Neuron (in vitro differentiated cells): ENCODE data around the gene PDHB.

ENCODE experiments used
- H2AFZ ChIP-seq: one replicate; pipeline ENCODE4 v1.6.1; 2013; ENCODE audit warnings: low read depth, mild to moderate bottlenecking, inconsistent platforms, low read length, moderate library complexity
- H3K27me3 ChIP-seq: one replicate; pipeline ENCODE4 v1.6.1; 2013; ENCODE audit warnings: low read length; ENCODE audit not compliant: insufficient read depth
- H3K36me3 ChIP-seq: one replicate; pipeline ENCODE4 v1.6.1; 2013; ENCODE audit warnings: low read length; ENCODE audit not compliant: insufficient read depth
- H3K4me1 ChIP-seq: one replicate; pipeline ENCODE4 v1.6.1; 2013; ENCODE audit warnings: low read length; ENCODE audit not compliant: insufficient read depth
- H3K4me3 ChIP-seq: 2 replicates; pipeline ENCODE4 v1.5.1; 2013; ENCODE audit warnings: mild to moderate bottlenecking, low read length, moderate library complexity
- H3K9me3 ChIP-seq: one replicate; pipeline ENCODE4 v1.6.1; 2013; ENCODE audit warnings: low read length

The PDHB gene

DNA sequence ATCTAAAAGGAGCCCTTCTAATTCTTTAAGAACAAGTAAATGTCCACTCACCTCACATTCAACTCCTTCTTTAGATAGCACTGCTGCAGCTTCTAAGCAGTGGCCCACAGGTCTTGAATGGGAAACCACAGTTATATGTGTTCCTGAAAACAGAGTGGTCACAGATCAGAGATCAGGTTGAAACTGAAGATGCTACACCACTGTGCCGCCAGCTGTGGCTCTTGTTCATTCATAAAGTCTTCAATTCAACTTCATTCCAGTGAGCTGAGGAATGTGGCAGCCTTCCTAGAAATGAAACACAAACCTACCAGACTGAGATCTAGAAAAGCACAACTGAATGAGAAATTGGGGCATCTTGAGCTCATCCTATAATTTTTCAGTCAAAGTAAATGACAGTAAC, 4.0 kb downstream of the PDHB start:
- Histone ChIP-seq H2AFZ (no peak overlapping the region), H3K4me1 (peaks cover 13% of the 10 kb centered on the region), H3K27me3 (no peaks in the 10 kb centered on the region), H3K9me3 (no peaks in the 10 kb centered on the region), H3K36me3 (peaks cover 69% of the 10 kb centered on the region), H3K4me3 (no peak overlapping the region)

DNA sequence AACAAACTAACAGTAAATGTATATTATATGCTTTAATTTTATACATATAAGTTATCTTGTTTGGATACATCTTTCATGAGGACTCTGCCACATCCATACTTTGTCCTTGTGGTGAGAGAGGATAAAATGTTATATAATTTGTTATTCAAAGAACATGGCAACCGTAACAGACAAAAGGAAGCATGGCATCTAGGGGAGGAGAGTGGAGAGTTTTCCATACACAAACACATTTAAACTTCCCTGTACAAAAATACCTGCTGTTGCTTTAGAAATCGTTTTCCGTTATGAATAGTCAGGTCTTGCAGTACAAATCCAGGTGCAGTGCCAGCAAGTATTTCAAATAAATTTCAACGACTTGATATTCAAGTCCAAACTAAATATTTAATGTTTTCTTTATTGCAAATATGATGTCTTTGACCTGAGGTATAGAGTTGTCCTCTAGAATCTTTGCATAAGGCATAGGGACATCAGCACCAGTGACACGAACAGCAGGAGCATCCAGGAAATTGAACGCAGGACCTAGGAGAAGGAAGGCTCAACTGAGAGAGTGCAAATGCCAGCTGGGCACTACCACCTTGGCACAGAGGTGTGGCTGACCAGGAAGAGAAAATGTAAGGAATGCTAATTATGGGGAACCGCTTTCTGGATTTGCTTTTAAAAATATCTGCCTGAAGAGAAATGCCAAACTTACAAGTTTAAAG, 5.8 kb downstream of the PDHB start:
- Histone ChIP-seq H3K36me3 (peaks cover 77% of the 10 kb centered on the region), H3K4me1 (peaks cover 7% of the 10 kb centered on the region), H3K9me3 (no peaks in the 10 kb centered on the region), H3K4me3 (no peak overlapping the region), H2AFZ (no peak overlapping the region), H3K27me3 (no peaks in the 10 kb centered on the region)

- H3K9me3 ChIP-seq: no peaks in the 10 kb centered on the region
- H3K36me3 ChIP-seq: peaks cover 67% of the 10 kb centered on the region
- no peaks in the 10 kb centered on the region for H3K27me3 ChIP-seq
- H3K4me3 ChIP-seq: no peak overlapping the region
- peaks cover 3% of the 10 kb centered on the region for H3K4me1 ChIP-seq
- H2AFZ ChIP-seq: no peak overlapping the region
Observed at GRCh38 chr3:58425782-58426181, 7.8 kb downstream of the PDHB start.

GRCh38 chr3:58424613-58425012, 9.0 kb downstream of the PDHB start:
- no peaks in the 10 kb centered on the region for H3K27me3 ChIP-seq
- no peaks in the 10 kb centered on the region for H3K9me3 ChIP-seq
- H3K36me3 ChIP-seq: peaks cover 55% of the 10 kb centered on the region
- peaks cover 3% of the 10 kb centered on the region for H3K4me1 ChIP-seq
- no peak overlapping the region for H3K4me3 ChIP-seq
- no peak overlapping the region for H2AFZ ChIP-seq

DNA sequence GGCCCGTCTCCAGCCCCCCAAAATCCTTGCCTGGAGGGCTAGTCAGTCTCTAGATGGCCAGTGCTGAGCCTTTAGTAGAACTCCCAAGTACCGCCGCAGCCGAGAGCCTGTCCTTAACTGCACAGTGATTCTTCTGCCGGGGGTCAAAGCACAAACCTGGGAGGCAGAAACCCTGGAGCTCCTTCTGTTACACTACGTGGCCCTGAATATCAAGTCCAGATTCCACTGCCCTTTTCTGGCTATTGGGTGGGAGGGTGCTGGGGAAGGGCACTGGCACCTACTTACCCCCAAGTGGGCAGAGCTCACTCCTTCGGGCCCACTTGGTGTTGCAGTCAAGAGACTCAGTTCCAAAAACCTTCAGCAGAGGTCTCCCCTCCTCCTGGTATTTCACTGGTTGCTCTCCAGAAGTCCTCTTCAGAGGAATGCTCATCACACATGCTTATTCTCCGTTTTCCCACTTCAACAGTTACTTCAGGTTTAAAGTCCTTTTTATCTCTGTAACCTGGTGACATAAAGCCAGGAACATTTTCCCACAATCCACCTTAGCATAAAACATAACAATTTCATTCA, 10.8 kb downstream of the PDHB start:
- H3K4me1 ChIP-seq: peaks cover 3% of the 10 kb centered on the region
- no peaks in the 10 kb centered on the region for H3K27me3 ChIP-seq
- no peak overlapping the region for H3K4me3 ChIP-seq
- no peaks in the 10 kb centered on the region for H3K9me3 ChIP-seq
- H3K36me3 ChIP-seq: peaks cover 38% of the 10 kb centered on the region
- no peak overlapping the region for H2AFZ ChIP-seq

DNA sequence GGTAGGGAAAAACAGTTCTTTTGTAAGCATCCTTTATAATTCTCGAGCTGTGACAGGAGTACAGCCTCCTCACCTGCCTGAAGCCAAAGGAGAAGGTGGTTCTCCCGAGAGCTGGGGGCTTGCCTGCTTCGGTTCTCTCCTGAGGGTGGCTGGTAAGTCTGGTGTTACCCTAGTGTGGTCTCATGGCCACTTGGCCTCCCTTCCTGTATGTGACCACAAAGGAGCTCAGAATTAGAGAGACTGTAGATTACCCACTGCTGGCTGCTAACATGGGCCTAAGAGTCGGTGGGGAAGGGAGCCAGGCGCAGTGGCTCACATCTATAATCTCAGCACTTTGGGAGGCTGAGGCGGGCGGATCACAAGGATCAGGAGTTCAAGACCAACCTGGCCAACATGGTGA, 12.6 kb downstream of the PDHB start:
- Histone ChIP-seq H3K4me1 (peaks cover 3% of the 10 kb centered on the region), H2AFZ (no peak overlapping the region), H3K36me3 (peaks cover 20% of the 10 kb centered on the region), H3K4me3 (no peak overlapping the region), H3K27me3 (no peaks in the 10 kb centered on the region), H3K9me3 (no peaks in the 10 kb centered on the region)

DNA sequence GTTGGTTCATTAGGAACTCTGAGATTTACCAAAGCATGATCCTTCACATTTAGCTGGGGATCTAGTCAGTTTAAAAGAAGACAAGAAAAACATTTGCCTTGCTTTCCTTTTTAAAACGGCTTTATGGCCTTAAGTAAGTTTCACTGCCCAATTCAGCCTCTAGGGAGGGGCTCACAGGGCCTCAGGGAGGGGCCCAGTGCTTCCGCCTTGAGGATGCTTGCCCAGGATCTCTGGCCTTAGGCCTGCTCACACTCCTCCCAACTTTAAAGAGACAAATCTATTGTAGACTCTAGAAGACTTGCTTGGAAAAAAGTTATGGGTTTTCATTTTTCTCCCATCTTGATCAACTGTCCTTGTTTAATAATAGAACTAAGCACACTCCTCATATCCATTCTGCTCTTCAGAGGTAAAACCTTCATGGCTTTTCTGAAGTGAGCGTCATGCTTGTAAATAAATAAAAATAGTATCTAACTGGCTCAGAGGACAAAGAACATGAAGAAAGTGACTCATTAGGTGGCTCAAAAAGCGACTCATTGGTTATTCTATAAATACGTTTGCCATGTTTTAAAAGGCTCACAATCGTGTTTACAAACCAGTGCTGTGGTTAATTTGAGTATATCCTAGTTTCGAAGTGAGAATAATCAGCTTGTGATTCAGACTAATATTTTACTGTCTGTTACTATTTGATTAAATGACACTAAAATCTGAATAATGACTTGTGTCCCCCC, 13.7 kb downstream of the PDHB start:
- no peak overlapping the region for H3K4me3 ChIP-seq
- H3K4me1 ChIP-seq: peaks cover 3% of the 10 kb centered on the region
- no peak overlapping the region for H2AFZ ChIP-seq
- no peaks in the 10 kb centered on the region for H3K9me3 ChIP-seq
- H3K27me3 ChIP-seq: no peaks in the 10 kb centered on the region
- H3K36me3 ChIP-seq: peaks cover 12% of the 10 kb centered on the region

- Histone ChIP-seq H3K4me1 (no peaks in the 10 kb centered on the region), H3K4me3 (no peak overlapping the region)
Observed at GRCh38 chr3:58418227-58418626, 15.4 kb downstream of the PDHB start.

GRCh38 chr3:58417075-58417474, 16.6 kb downstream of the PDHB start:
- H3K9me3 ChIP-seq: no peaks in the 10 kb centered on the region
- no peaks in the 10 kb centered on the region for H3K4me1 ChIP-seq
- H3K27me3 ChIP-seq: no peaks in the 10 kb centered on the region
- no peak overlapping the region for H2AFZ ChIP-seq
- H3K36me3 ChIP-seq: no peaks in the 10 kb centered on the region
- H3K4me3 ChIP-seq: no peak overlapping the region

More at GRCh38 chr3:58418227-58418626, 15.4 kb downstream of the PDHB start:
- Histone ChIP-seq H3K9me3 (no peaks in the 10 kb centered on the region), H2AFZ (no peak overlapping the region), H3K27me3 (no peaks in the 10 kb centered on the region), H3K36me3 (peaks cover 2% of the 10 kb centered on the region)

GRCh38 chr3:58416191-58416590, 17.4 kb downstream of the PDHB start:
- no peaks in the 10 kb centered on the region for H3K9me3 ChIP-seq
- no peaks in the 10 kb centered on the region for H3K27me3 ChIP-seq
- no peak overlapping the region for H3K4me3 ChIP-seq
- no peak overlapping the region for H2AFZ ChIP-seq
- no peaks in the 10 kb centered on the region for H3K4me1 ChIP-seq
- H3K36me3 ChIP-seq: no peaks in the 10 kb centered on the region

DNA sequence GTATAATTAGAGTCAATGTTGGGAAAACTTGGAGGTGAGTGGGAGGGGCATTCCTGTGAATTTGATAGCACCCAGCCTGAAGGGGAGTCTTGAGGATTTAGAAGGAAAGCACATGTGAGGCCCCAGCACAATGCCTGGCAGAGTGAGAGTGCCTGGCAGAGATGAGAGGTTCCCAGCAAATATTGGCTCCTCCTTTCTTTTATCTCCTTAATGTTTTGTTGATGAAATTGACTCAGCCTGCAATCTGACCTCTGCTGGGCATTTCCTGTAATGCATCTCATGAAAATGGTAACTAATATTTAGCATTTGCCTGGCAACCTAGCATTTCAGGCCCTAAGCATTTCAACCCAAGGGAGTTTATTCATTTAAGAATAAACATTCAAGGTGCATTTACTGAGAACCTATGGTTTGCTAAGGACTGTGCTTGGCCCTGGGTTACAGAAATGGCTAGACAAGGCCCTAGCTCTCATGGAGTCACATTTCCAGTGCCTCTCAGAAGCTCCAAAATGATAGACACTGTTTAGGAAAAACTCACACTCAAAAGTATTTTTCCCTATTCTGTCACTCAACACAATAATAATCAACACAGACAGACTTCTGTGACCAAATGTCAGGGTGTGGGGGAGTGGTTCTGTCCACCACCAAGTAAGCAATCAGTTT, 19.0 kb downstream of the PDHB start:
- Histone ChIP-seq H3K36me3 (peaks cover 3% of the 10 kb centered on the region), H3K4me1 (no peaks in the 10 kb centered on the region), H3K27me3 (no peaks in the 10 kb centered on the region), H3K4me3 (no peak overlapping the region), H3K9me3 (no peaks in the 10 kb centered on the region), H2AFZ (no peak overlapping the region)

- Histone ChIP-seq H3K4me3 (no peak overlapping the region), H3K27me3 (no peaks in the 10 kb centered on the region), H2AFZ (no peak overlapping the region), H3K9me3 (no peaks in the 10 kb centered on the region), H3K4me1 (no peaks in the 10 kb centered on the region), H3K36me3 (peaks cover 3% of the 10 kb centered on the region)
Observed at GRCh38 chr3:58411851-58412830, 21.5 kb downstream of the PDHB start.
